ENCODE measurements around the gene SETDB1.

The SETDB1 gene

GRCh38 chr1:151006327-151007052 lies 80.3 kb downstream of the SETDB1 start, which contains the start of gene MINDY1:
TSS of gene MINDY1 (minus strand) at chr1:151006902. CDS start at chr1:151002617, 4,285 bp downstream.
- DNase-seq = peak; percentile 49 to 61

- no peak for DNase-seq
These were observed 81.7 kb downstream of the SETDB1 start for GRCh38 chr1:151007853-151008243.

DNA sequence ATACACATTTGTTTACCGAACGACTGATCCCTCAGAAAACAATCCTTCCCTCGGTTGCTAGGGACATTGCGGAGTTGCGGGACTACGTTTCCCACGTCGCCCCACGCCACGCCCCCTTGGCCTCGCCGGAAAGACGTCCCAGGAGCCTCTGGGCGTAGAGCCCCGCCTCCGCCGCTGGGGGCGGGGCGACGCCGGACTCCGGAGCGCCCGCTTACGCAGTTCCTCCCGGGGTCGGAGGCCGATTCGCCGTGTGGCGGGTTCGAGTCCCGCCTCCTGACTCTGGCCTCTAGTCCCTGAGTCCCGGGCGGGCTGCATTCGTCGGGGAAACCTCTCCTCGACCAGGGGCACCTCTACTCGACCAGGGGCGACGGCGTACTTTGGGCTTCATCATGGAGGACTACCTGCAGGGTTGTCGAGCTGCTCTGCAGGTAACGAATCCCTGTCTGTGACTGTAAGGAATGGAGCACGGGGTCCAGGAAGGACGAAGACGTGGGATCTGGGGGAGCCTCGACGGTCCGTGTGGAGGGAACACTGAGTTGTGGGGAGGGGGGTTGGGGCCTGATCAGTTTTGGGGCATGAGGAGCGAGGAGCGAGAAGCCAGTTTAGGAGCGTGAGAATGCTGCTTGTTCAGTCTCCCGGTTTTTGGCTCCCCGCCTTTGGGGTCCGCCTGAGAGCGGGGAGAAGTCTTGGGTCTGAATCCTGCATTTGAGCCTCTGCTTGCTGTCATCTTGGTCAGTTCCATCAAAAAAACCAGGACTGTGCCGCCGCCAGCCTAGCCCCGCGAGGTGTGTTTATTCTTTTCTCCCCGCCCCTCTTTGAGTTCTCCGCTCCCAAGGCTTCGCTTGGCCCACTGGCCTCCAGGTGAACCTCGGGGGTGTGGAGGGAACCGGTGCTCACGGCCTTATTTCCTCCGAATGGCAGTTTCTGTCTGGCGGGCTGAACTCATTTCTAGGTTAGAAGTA lies 82.4 kb downstream of the SETDB1 start, which contains the start of gene PRUNE1:
Gene PRUNE1 (plus strand): TSS at position 206 of the 962 bp plus-strand sequence. CDS start 184 bp downstream, at position 390.
- DNase-seq = peak; percentile 99

DNA sequence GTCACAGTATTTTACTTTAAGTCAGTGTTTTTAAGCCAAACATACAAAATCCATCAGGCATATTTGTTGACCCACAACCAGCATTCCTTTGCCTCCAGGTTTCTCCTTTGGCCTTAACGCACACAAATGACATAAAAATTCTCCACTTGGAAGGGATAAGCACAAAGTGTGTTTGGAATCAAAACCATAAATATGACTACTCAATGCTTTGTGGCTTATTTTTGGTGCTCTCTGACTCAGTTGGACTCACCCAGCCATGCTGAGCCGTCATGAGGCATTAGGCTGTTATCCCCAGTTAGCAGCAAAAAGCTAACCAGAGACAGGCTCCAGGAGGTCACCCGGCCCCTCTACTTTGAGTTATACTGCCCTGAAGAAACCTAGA lies 83.0 kb downstream of the SETDB1 start:
- DNase-seq = no peak

DNA sequence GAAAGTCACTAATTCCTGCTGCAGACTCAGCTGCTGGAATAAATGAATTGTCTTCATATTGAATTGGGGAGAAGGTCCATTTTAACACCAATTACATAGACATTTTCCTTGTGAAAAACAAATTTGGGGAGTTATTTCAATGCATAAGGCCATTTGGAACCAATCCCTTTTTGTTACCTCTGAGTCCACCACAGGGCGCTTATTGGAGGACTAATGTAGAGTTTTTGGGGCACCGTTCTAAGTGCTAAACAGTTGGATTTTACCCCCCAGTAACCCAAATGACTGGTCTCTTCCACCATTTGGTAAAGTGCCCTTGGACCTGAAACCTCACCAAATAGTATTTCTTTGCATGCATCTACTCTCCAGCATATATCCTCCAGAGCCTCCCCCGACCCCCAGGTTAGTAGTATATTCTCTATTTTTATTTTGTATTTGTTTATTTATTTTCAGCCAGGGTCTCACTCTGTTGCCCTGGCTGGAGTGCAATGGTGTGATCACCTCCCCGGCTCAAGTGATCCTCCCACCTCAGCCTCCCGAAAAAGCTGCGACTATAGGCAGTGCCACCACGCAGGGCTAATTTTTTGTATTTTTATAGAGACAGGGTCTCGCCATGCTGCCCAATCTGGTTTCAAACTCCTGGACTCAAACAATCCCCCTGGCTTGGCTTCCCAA lies 83.6 kb downstream of the SETDB1 start:
- DNase-seq = no peak

DNA sequence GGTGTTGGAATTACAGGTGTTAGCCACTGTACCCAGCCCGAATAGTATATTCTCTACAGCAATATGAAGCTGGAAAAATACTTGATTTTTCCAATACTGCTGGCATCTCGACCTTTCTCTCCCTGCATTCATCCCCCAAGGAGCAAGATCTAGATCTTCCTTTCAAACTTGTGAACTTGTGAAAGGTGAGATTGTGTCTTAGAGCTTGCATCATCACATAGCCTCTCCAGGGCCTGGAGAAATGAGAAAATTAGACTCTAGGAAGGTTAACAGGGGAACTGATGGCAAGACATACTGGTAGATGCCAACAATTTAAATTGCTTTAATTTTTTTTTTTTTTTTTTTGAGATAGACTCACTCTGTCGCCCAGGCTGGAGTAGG lies 84.2 kb downstream of the SETDB1 start:
- no peak for DNase-seq

DNA sequence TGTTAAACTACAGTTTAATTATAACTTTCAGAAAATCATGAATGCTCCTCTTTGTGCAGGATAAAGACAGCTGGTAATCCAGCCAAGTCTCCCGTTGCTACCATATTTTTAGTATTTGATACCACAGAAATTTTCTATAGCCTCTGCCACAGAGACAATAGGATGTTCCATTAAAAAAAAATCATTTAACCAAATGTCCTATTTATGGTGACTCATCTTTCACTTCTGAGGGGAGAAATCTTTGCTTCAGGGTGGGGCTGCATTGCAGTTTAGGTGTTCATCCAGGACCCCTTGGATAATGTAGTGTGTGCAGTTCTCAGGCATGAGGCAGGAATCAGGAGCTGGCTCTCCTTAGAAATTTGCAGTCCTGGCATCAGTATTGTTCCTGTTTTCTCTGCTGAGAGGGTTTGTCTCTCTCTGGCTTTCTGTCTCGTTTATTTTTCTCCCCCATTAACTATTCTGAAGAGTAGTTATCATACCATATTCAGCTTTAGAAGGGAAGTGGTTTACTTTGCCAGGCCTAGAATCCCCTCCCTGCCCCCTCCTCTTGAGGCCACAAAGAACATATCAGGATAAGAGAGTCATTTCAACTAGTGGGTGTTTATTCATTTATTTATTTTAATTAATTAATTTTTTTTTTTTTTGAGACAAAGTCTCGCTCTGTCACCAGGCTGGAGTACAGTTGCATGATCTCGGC lies 85.1 kb downstream of the SETDB1 start:
- DNase-seq = no peak

DNA sequence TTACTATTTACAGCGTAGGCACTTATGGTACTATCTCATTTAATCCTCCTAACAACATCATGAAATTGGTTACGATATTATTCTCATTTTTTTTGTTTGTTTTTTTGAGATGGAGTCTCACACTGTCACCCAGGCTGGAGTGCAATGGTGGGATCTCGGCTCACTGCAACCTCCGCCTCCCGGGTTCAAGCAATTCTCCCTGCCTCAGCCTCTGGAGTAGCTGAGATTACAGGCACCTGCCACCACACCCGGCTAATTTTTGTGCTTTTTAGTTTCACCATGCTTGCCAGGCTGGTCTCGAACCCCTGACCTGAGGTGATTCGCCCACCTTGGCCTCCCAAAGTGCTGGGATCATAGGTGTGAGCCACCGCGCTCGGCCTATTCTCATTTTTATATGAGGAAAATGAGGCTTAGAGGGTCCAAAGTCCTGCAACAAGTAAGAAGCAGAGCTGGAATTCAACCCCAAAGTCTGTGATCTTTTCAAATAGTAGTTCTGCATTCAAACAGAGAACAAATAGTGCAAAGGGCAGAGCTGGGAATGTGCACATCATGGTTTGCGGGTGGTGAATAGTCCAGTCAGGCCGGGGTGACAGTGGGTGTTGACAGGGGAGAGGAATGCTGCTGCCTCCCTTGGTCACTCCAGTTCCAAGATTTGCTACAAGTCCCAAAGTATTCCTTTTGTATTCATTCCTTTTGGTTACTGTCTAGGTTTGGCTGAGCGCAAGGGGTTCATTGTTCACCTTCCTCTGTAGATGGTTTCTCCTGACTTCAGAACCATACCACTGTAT lies 86.7 kb downstream of the SETDB1 start:
- DNase-seq = no peak

GRCh38 chr1:151013518-151013917 lies 87.4 kb downstream of the SETDB1 start:
- DNase-seq = no peak

All from CD4-positive, alpha-beta T cell treated with Interleukin-4 for 1 hour (primary cell).